ENCODE data around the gene IKBKG.
"Not testable (repeated sequence)": the region's sequence is repeated elsewhere in the genome, so short reads cannot be mapped to it uniquely, and the experiment has no call there.

IKBKG gene

DNA sequence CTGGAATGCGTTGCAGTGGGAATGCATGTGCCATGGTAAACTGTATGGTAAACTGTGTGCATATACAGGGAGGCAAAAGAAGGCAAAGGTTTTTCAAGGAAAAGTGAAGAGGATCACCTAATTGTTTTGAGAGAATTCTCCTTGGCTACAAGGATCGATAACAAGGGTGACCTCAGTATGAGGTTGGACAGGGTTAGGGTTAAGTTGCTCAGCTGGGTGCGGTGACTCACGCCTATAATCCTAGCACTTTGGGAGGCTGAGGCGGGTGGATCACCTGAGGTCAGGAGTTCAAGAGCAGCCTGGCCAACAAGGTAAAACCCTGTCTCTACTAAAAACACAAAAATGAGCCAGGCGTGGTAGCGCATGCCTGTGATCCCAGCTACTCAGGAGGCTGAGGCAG lies 46.0 kb upstream of the IKBKG start:
- H3K9me3 ChIP-seq (ENCODE audit: control insufficient read depth, insufficient read depth, low read depth, low read length); H3K4me3 ChIP-seq (ENCODE audit: low read depth, low read length); H3K4me1 ChIP-seq (ENCODE audit: control insufficient read depth, insufficient read depth, low read length); H3K36me3 ChIP-seq (ENCODE audit: control insufficient read depth in 2 of 2, insufficient read depth in 1 of 2, low read length in 2 of 2); H3K27ac ChIP-seq (ENCODE audit: extremely low read depth, low read depth, low read length); POLR2A ChIA-PET: not testable (repeated sequence)
- CTCF ChIA-PET: interaction anchor here (0.7 to 1.2 kb wide), 3 partner anchors 14 to 16 kb away, joined by 3 to 5 read pairs (median 3); no protein-coding TSS in a partner anchor
- TF ChIP-seq KLF1 (tag by site-specific recombination; IDR thresholded peaks at IDR 0.05): peak; percentile 56; the same call in 1 of the 2 replicates

DNA sequence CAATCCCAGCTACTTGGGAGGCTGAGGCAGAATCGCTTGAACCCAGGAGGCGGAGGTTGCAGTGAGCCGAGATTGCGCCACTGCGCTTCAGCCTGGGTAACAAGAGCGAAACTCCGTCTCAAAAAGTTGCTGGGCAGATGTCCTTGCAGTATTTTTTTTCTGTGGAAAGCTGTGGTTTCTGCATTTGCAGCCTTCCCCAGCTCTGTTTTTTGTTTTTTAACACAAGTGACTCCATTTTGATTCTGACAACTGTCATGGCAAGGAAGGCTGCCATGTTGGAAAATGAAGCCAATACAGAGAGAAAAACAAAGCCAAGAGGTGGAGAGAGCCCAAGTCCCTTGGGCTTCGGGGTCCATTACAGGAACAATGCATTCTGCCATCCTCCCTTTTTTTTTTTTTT lies 45.3 kb upstream of the IKBKG start:
- Histone ChIP-seq H3K4me3 (ENCODE audit: low read depth, low read length) (no peak overlapping the region), H3K4me1 (ENCODE audit: control insufficient read depth, insufficient read depth, low read length) (no peaks in the 10 kb centered on the region), H3K9me3 (ENCODE audit: control insufficient read depth, insufficient read depth, low read depth, low read length) (no peaks in the 10 kb centered on the region), H3K36me3 (ENCODE audit: control insufficient read depth in 2 of 2, insufficient read depth in 1 of 2, low read length in 2 of 2) (peaks cover 0 to 6% of the 10 kb centered on the region in 2 experiments; a peak in 1 of 3 replicates), H3K27ac (ENCODE audit: extremely low read depth, low read depth, low read length) (no peak overlapping the region)
- ChIA-PET POLR2A (no interaction called here), CTCF (interaction anchor here (0.7 to 1.2 kb wide), 2 partner anchors 13 to 14 kb away, joined by 3 to 5 read pairs; no protein-coding TSS in a partner anchor)
- TF ChIP-seq ZNF510 (tag by site-specific recombination; IDR thresholded peaks at IDR 0.05; ENCODE audit: insufficient replicate concordance): no peak
- TF ChIP-seq ZNF623 (tag by site-specific recombination; IDR thresholded peaks at IDR 0.05): no peak
- TF ChIP-seq ZNF274 (IDR thresholded peaks at IDR 0.05; ENCODE audit: low read length): no peak
- no peak for TF ChIP-seq ZNF274 (tag by site-specific recombination; IDR thresholded peaks at IDR 0.05; ENCODE audit: borderline replicate concordance)
- TF ChIP-seq ZNF610 (tag by site-specific recombination; IDR thresholded peaks at IDR 0.05; ENCODE audit: borderline replicate concordance): no peak
- no peak for TF ChIP-seq ZNF221 (tag by site-specific recombination; IDR thresholded peaks at IDR 0.05; ENCODE audit: borderline replicate concordance)
- TF ChIP-seq KLF7 (tag by site-specific recombination; IDR thresholded peaks at IDR 0.05; ENCODE audit: borderline replicate concordance): no peak
- no peak for TF ChIP-seq OSR2 (tag by site-specific recombination; IDR thresholded peaks at IDR 0.05)
- TF ChIP-seq ZNF214 (tag by site-specific recombination; IDR thresholded peaks at IDR 0.05; ENCODE audit: borderline replicate concordance): no peak
- TF ChIP-seq, protein P1, sequence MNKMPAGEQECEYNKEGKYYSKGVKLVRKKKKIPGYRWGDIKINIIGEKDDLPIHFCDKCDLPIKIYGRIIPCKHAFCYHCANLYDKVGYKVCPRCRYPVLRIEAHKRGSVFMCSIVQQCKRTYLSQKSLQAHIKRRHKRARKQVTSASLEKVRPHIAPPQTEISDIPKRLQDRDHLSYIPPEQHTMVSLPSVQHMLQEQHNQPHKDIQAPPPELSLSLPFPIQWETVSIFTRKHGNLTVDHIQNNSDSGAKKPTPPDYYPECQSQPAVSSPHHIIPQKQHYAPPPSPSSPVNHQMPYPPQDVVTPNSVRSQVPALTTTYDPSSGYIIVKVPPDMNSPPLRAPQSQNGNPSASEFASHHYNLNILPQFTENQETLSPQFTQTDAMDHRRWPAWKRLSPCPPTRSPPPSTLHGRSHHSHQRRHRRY (tag by site-specific recombination; IDR thresholded peaks at IDR 0.05): no peak
- no peak for TF ChIP-seq SCRT1 (tag by site-specific recombination; IDR thresholded peaks at IDR 0.05; ENCODE audit: borderline replicate concordance)
- TF ChIP-seq, protein P2, sequence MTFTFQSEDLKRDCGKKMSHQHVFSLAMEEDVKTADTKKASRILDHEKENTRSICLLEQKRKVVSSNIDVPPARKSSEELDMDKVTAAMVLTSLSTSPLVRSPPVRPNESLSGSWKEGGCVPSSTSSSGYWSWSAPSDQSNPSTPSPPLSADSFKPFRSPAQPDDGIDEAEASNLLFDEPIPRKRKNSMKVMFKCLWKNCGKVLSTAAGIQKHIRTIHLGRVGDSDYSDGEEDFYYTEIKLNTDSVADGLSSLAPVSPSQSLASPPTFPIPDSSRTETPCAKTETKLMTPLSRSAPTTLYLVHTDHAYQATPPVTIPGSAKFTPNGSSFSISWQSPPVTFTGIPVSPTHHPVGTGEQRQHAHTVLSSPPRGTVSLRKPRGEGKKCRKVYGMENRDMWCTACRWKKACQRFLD (tag by site-specific recombination; IDR thresholded peaks at IDR 0.05): no peak
- no peak for TF ChIP-seq REPIN1 (tag by site-specific recombination; IDR thresholded peaks at IDR 0.05; ENCODE audit: low read depth)
- no peak for TF ChIP-seq ZNF629 (tag by site-specific recombination; IDR thresholded peaks at IDR 0.05)
- no peak for TF ChIP-seq ZNF341 (tag by site-specific recombination; IDR thresholded peaks at IDR 0.05; ENCODE audit: low read depth)
- no peak for TF ChIP-seq ZNF426 (tag by site-specific recombination; IDR thresholded peaks at IDR 0.05)
- no peak for TF ChIP-seq ZNF132 (tag by site-specific recombination; IDR thresholded peaks at IDR 0.05; ENCODE audit: borderline replicate concordance)

DNA sequence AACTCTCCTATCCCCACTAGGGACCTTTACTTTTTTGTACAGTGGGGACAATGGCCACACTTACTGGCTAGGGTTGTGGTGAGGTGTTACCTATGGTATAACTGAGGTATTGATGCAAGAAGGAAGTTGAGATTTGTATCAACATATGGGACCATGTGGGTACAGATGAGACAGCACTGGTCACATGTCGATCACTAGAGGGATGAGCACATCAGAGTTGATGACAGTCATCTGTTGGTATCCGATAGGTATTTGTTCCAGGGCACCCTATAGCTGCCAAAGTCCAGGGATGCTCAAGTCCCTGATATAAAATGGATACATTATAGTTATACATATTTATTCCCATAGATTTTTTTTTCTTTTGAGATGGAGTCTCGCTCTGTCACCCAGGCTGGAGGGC lies 44.4 kb upstream of the IKBKG start:
- POLR2A ChIA-PET: no interaction called here
- H3K4me1 ChIP-seq (ENCODE audit: control insufficient read depth, insufficient read depth, low read length): no peaks in the 10 kb centered on the region
- peaks cover 0 to 12% of the 10 kb centered on the region in 2 experiments; a peak in 1 of 3 replicates for H3K36me3 ChIP-seq (ENCODE audit: control insufficient read depth in 2 of 2, insufficient read depth in 1 of 2, low read length in 2 of 2)
- no peak overlapping the region for H3K4me3 ChIP-seq (ENCODE audit: low read depth, low read length)
- H3K27ac ChIP-seq (ENCODE audit: extremely low read depth, low read depth, low read length): no peak overlapping the region
- TF ChIP-seq ZFP69B (tag by site-specific recombination; IDR thresholded peaks at IDR 0.05): no peak
- no peak for TF ChIP-seq ZNF132 (tag by site-specific recombination; IDR thresholded peaks at IDR 0.05; ENCODE audit: borderline replicate concordance)
- no peak for TF ChIP-seq ZNF239 (tag by site-specific recombination; IDR thresholded peaks at IDR 0.05)
- no peak for TF ChIP-seq ZSCAN30 (tag by site-specific recombination; IDR thresholded peaks at IDR 0.05)
- no peak for TF ChIP-seq ZNF555 (tag by site-specific recombination; conservative IDR thresholded peaks at IDR 0.05)
- no peak for TF ChIP-seq ZNF37A (tag by site-specific recombination; IDR thresholded peaks at IDR 0.05)
- TF ChIP-seq ZNF292 (tag by site-specific recombination; IDR thresholded peaks at IDR 0.05; ENCODE audit: borderline replicate concordance, low read depth): no peak
- TF ChIP-seq, protein P3, sequence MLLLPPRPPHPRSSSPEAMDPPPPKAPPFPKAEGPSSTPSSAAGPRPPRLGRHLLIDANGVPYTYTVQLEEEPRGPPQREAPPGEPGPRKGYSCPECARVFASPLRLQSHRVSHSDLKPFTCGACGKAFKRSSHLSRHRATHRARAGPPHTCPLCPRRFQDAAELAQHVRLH (tag by site-specific recombination; IDR thresholded peaks at IDR 0.05): no peak
- CTCF ChIA-PET: interaction anchor here (0.6 to 0.7 kb wide), 3 partner anchors 12 to 22 kb away, joined by 3 read pairs; partner anchors contain the start of gene SLC10A3
- H3K9me3 ChIP-seq (ENCODE audit: control insufficient read depth, insufficient read depth, low read depth, low read length): no peaks in the 10 kb centered on the region
